ENCODE measurements around the gene SIK3.

GRCh38 chr11:116836632-116836991, 261.6 kb downstream of the SIK3 start:
- TF ChIP-seq JUND (IDR thresholded peaks at IDR 0.05): no peak
- no peak for TF ChIP-seq SIN3A (IDR thresholded peaks at IDR 0.05; ENCODE audit: borderline replicate concordance, low read depth, low read length)
- TF ChIP-seq, protein P1, sequence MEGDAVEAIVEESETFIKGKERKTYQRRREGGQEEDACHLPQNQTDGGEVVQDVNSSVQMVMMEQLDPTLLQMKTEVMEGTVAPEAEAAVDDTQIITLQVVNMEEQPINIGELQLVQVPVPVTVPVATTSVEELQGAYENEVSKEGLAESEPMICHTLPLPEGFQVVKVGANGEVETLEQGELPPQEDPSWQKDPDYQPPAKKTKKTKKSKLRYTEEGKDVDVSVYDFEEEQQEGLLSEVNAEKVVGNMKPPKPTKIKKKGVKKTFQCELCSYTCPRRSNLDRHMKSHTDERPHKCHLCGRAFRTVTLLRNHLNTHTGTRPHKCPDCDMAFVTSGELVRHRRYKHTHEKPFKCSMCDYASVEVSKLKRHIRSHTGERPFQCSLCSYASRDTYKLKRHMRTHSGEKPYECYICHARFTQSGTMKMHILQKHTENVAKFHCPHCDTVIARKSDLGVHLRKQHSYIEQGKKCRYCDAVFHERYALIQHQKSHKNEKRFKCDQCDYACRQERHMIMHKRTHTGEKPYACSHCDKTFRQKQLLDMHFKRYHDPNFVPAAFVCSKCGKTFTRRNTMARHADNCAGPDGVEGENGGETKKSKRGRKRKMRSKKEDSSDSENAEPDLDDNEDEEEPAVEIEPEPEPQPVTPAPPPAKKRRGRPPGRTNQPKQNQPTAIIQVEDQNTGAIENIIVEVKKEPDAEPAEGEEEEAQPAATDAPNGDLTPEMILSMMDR (IDR thresholded peaks at IDR 0.05): no peak
- TF ChIP-seq NRF1 (IDR thresholded peaks at IDR 0.05; ENCODE audit: low read depth, low read length): no peak
- TF ChIP-seq, protein P2, sequence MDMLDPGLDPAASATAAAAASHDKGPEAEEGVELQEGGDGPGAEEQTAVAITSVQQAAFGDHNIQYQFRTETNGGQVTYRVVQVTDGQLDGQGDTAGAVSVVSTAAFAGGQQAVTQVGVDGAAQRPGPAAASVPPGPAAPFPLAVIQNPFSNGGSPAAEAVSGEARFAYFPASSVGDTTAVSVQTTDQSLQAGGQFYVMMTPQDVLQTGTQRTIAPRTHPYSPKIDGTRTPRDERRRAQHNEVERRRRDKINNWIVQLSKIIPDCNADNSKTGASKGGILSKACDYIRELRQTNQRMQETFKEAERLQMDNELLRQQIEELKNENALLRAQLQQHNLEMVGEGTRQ (IDR thresholded peaks at IDR 0.05; ENCODE audit: borderline replicate concordance, low read depth, low read length): no peak
- TF ChIP-seq, protein P3, sequence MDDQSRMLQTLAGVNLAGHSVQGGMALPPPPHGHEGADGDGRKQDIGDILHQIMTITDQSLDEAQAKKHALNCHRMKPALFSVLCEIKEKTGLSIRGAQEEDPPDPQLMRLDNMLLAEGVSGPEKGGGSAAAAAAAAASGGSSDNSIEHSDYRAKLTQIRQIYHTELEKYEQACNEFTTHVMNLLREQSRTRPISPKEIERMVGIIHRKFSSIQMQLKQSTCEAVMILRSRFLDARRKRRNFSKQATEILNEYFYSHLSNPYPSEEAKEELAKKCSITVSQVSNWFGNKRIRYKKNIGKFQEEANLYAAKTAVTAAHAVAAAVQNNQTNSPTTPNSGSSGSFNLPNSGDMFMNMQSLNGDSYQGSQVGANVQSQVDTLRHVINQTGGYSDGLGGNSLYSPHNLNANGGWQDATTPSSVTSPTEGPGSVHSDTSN (IDR thresholded peaks at IDR 0.05): no peak
- TF ChIP-seq FOXM1 (IDR thresholded peaks at IDR 0.05; ENCODE audit: low read depth): no peak
- TF ChIP-seq GATA2 (CRISPR knock-in tag; IDR thresholded peaks at IDR 0.05): no peak
- TF ChIP-seq EP300 (IDR thresholded peaks at IDR 0.05; ENCODE audit: borderline replicate concordance in 1 of 2, low read depth in 1 of 2, low read length in 1 of 2): no peak
- no peak for TF ChIP-seq TAF1 (IDR thresholded peaks at IDR 0.05; ENCODE audit: borderline replicate concordance, low read depth, low read length)
- TF ChIP-seq FOSL2 (IDR thresholded peaks at IDR 0.05; ENCODE audit: borderline replicate concordance, low read depth): no peak
- no peak for TF ChIP-seq POLR2AphosphoS5 (IDR thresholded peaks at IDR 0.05; ENCODE audit: low read depth, low read length)
